K562 (cell line): ENCODE measurements around the gene MAPK13. TPM values are rescaled to one million over a fixed set of nuclear protein-coding genes. Genes with fewer than 3 reads are reported as not detected.
"Not testable (repeated sequence)": the region's sequence is repeated elsewhere in the genome, so short reads cannot be mapped to it uniquely, and the experiment has no call there.

ENCODE experiments used
- ATAC-seq: fragments of 200-7000 bp; cut with Tn5 transposase; 3 replicates; pipeline ENCODE4 v1.9.1; 2020; ENCODE audit warnings: moderate library complexity
- BruUV-seq: library from RNA; stranded (reverse); fragments of 400-500 nt; replicated peaks from 2 replicates; lab custom pipeline; 2021; lab: Mats Ljungman, UMichigan
- CTCF ChIA-PET: fragments of 300-600 bp; formaldehyde crosslinking; extraction: SDS; loops from one replicate; lab custom pipeline; 2021; ENCODE audit warnings: low intra/inter-chr PET ratio; lab: Yijun Ruan, JAX
- POLR2A ChIA-PET: fragments of 300-600, 350-650 bp; sonication (Branson Sonifier 250); formaldehyde crosslinking; extraction: SDS; loops from one replicate; lab custom pipeline; 2021; ENCODE audit warnings: antibody characterized with exemption, inconsistent platforms; lab: Yijun Ruan, JAX
- DNase-seq, 4 experiments: peaks; one replicate each; pipeline versions ENCODE4 v3.0.0 to v3.0.0-alpha.2; 2011 to 2018; ENCODE audit warnings: low spot score in 3 of 4, mixed read lengths in 3 of 4; ENCODE audit errors: extremely low read depth in 1 of 4
- FAIRE-seq: peaks from 2 replicates; lab custom pipeline; 2011; peaks lifted over from hg19 to GRCh38; lab: Jason Lieb, UNC
- H2AFZ ChIP-seq: 2 replicates; pipeline ENCODE4 v1.6.0; 2011; ENCODE audit warnings: low read depth, low read length, control low read depth, inconsistent platforms
- H3K27ac ChIP-seq: fragments of 200-600 bp; 3 replicates; pipeline ENCODE4 v1.8.0; 2011; ENCODE audit warnings: low read depth, mild to moderate bottlenecking, control low read depth, inconsistent platforms, low read length, moderate library complexity, mixed read lengths; ENCODE audit errors: extremely low read depth
- H3K27me3 ChIP-seq, 2 experiments: fragments of 300-600 bp in 1 of 2; 2 replicates in 1 of 2; 3 replicates in 1 of 2; pipeline versions ENCODE4 v1.6.0 to v1.8.0; 2011; ENCODE audit warnings: inconsistent platforms in 2 of 2, low read length in 2 of 2, mild to moderate bottlenecking in 1 of 2, mixed read lengths in 1 of 2, moderate library complexity in 1 of 2; ENCODE audit not compliant: control insufficient read depth in 2 of 2, insufficient read depth in 2 of 2
- H3K36me3 ChIP-seq: fragments of 300-600 bp; 3 replicates; pipeline ENCODE4 v1.8.0; 2011; ENCODE audit warnings: mild to moderate bottlenecking, low read length, inconsistent platforms; ENCODE audit not compliant: control insufficient read depth, insufficient read depth
- H3K4me1 ChIP-seq, 2 experiments: fragments of 200-600 bp in 1 of 2; replicated peaks in 1 of 2; 2 replicates in 1 of 2; 3 replicates in 1 of 2; pipeline versions ENCODE4 v1.5.1 to v1.8.0; 2011; ENCODE audit warnings: inconsistent platforms in 2 of 2, low read length in 2 of 2, mild to moderate bottlenecking in 1 of 2, mixed read lengths in 1 of 2, moderate library complexity in 1 of 2; ENCODE audit not compliant: control insufficient read depth in 2 of 2, insufficient read depth in 2 of 2
- H3K4me2 ChIP-seq: 2 replicates; pipeline ENCODE4 v1.6.1; 2011; ENCODE audit warnings: low read length, control low read depth, inconsistent platforms, mixed read lengths; ENCODE audit not compliant: insufficient read depth
- H3K4me3 ChIP-seq: fragments of 200-600 bp; sonication (generic), shearing (Covaris generic); 2 replicates; pipeline ENCODE4 v1.5.1; 2016; ENCODE audit warnings: control low read depth, inconsistent platforms
- H3K79me2 ChIP-seq: fragments of 200-600 bp; 3 replicates; pipeline ENCODE4 v1.8.0; 2011; ENCODE audit warnings: low read length, inconsistent platforms; ENCODE audit not compliant: control insufficient read depth, insufficient read depth
- H3K9ac ChIP-seq, 2 experiments: 2 replicates each; pipeline versions ENCODE4 v1.6.0 to v1.6.1; 2011; ENCODE audit warnings: low read depth in 2 of 2, low read length in 2 of 2, control low read depth in 1 of 2, inconsistent platforms in 1 of 2, mild to moderate bottlenecking in 1 of 2, mixed read lengths in 1 of 2; ENCODE audit not compliant: insufficient read depth in 1 of 2
- H3K9me1 ChIP-seq: one replicate; pipeline ENCODE4 v1.6.0; 2011; ENCODE audit warnings: inconsistent platforms, mild to moderate bottlenecking, low read length, moderate library complexity; ENCODE audit not compliant: control insufficient read depth, insufficient read depth
- H3K9me3 ChIP-seq: replicated peaks from 2 replicates; pipeline ENCODE4 v1.5.1; 2011; ENCODE audit warnings: low read depth, low read length, inconsistent platforms; ENCODE audit not compliant: control insufficient read depth, insufficient read depth
- H4K20me1 ChIP-seq: replicated peaks from 2 replicates; pipeline ENCODE4 v1.6.1; 2011; ENCODE audit warnings: low read length, inconsistent platforms, mixed read lengths; ENCODE audit not compliant: control insufficient read depth, insufficient read depth
- ZBTB33 ChIP-seq: sonication (generic); formaldehyde crosslinking; IDR thresholded peaks from 2 replicates; pipeline ENCODE4 v1.8.1; 2023; ENCODE audit warnings: mild to moderate bottlenecking, missing genetic modification reagents
- WGBS: fragments of 100-300 bp; shearing (Covaris generic); methylation state at CpG from one replicate; pipeline ENCODE4 v1.1.6; 2016; ENCODE audit warnings: low coverage, mixed read lengths; ENCODE audit not compliant: insufficient coverage; ENCODE audit errors: missing lambda C conversion rate; 5-methylcytosine and 5-hydroxymethylcytosine counted together
- in situ Hi-C: fragments of 300-500 bp; cut with MboI; formaldehyde crosslinking; loops from 4 replicates; pipeline ENCODE4 v1.15.0; 2018; ENCODE audit warnings: inconsistent platforms, mixed read lengths
- intact Hi-C: fragments of 100-400 bp; cut with micrococcal nuclease; formaldehyde crosslinking; loops from 2 replicates; pipeline ENCODE4 v1.14.2; 2022
- polyA plus RNA-seq, 8 experiments: library from polyadenylated mRNA; depleted of rRNA in 4 of 8; stranded (reverse) in 5 of 8; unstranded in 3 of 8; fragments of >200 nt; fragmentation: Nextera tagmentation in 2 of 8; fragmentation: Illumina TruSeq in 1 of 8; extraction: Ambion mirVana in 2 of 8; extraction: Trizol in 1 of 8; gene quantifications; 2 replicates each; pipeline versions ENCODE4 v1.2.1 to v1.2.3, GENCODE V29; 2011 to 2014; ENCODE audit warnings: inconsistent platforms in 1 of 8, missing spikeins in 1 of 8
- total RNA-seq, 7 experiments: library from RNA; depleted of rRNA in 6 of 7; stranded (reverse); fragments of >200 nt in 6 of 7; fragmentation: Illumina TruSeq in 2 of 7; extraction: Trizol in 2 of 7; gene quantifications; 2 replicates each; pipeline versions ENCODE4 v1.2.1 to v1.2.3, GENCODE V29; 2011 to 2021; ENCODE audit warnings: low replicate concordance in 1 of 7

Gene MAPK13
- total and polyA plus RNA-seq, 9 of the 15 experiments (the other 6 are each of a cell fraction or from before 2014, with no cell fraction given), result 0.03 to 2.3 (median 0.48) TPM; not detected in 1

- intact Hi-C loops, H3K27ac ChIP-seq, DNase-seq: not testable (repeated sequence)
- peak; percentile 54; the same call in 1 of the 2 replicates for TF ChIP-seq ZBTB33
- TF ChIP-seq, all 486 proteins: peak for 1; not testable (repeated sequence) for 485
- H3K9ac ChIP-seq, H3K9me1 ChIP-seq, H3K9me3 ChIP-seq, H2AFZ ChIP-seq, H4K20me1 ChIP-seq, H3K4me2 ChIP-seq, BruUV-seq, H3K4me3 ChIP-seq, FAIRE-seq, ATAC-seq, H3K79me2 ChIP-seq, in situ Hi-C loops, H3K36me3 ChIP-seq: not testable (repeated sequence)
- ChIA-PET CTCF (interaction anchor here (0.6 kb wide), 1 partner anchor 99 kb away, joined by 3 read pairs; no protein-coding TSS in a partner anchor), POLR2A (interaction anchor here (0.7 kb wide), 1 partner anchor 102 kb away, joined by 3 read pairs; no protein-coding TSS in a partner anchor)
- Histone ChIP-seq H3K27me3 (peaks cover 6 to 16% of the 10 kb centered on the region in 2 experiments; a peak in 4 of 5 replicates), H3K4me1 (peaks cover 25% of the 10 kb centered on the region in 2 experiments)
- WGBS, result 79% methylated on average over 16 of the region's 16 CpGs
These were observed 979 bp upstream of the MAPK13 start for GRCh38 chr6:36129334-36129733.
